ENCODE measurements around the gene ARSK.

ARSK gene

GRCh38 chr5:95524423-95524822 lies 30.5 kb upstream of the ARSK start:
- Histone ChIP-seq H3K4me3 (ENCODE audit: low read depth in 1 of 2, low read length in 2 of 2) (no peak overlapping the region), H3K4me2 (ENCODE audit: insufficient read depth, low read length) (no peak overlapping the region), H3K79me2 (ENCODE audit: insufficient read depth, low read length) (no peaks in the 10 kb centered on the region), H3K9me3 (ENCODE audit: insufficient read depth, low read length, severe bottlenecking) (no peaks in the 10 kb centered on the region), H3K27ac (ENCODE audit: low read length) (no peak overlapping the region), H3K36me3 (ENCODE audit: insufficient read depth, low read length) (peaks cover 86% of the 10 kb centered on the region), H3K9ac (ENCODE audit: low read depth, low read length) (no peak overlapping the region), H4K20me1 (ENCODE audit: insufficient read depth, low read length) (no peaks in the 10 kb centered on the region), H2AFZ (ENCODE audit: low read depth, low read length) (no peak overlapping the region), H3K4me1 (ENCODE audit: insufficient read depth, low read length) (no peaks in the 10 kb centered on the region), H3K27me3 (ENCODE audit: insufficient read depth, low read length, poor library complexity) (no peaks in the 10 kb centered on the region)
- TF ChIP-seq EZH2 (IDR thresholded peaks at IDR 0.05; ENCODE audit: borderline replicate concordance, low read depth, low read length, severe bottlenecking) (no peak), CTCF (IDR thresholded peaks at IDR 0.05; ENCODE audit: borderline replicate concordance, extremely low read depth, low read length, poor library complexity, severe bottlenecking) (no peak)
- no peak for ATAC-seq (ENCODE audit: insufficient read depth, low read depth)
- no peak for DNase-seq

- H3K27me3 ChIP-seq (ENCODE audit: insufficient read depth, low read length, poor library complexity): no peaks in the 10 kb centered on the region
- no peaks in the 10 kb centered on the region for H3K79me2 ChIP-seq (ENCODE audit: insufficient read depth, low read length)
- no peak overlapping the region for H3K9ac ChIP-seq (ENCODE audit: low read depth, low read length)
- no peaks in the 10 kb centered on the region for H3K4me1 ChIP-seq (ENCODE audit: insufficient read depth, low read length)
- H4K20me1 ChIP-seq (ENCODE audit: insufficient read depth, low read length): no peaks in the 10 kb centered on the region
- H2AFZ ChIP-seq (ENCODE audit: low read depth, low read length): no peak overlapping the region
- no peak overlapping the region for H3K4me3 ChIP-seq (ENCODE audit: low read depth in 1 of 2, low read length in 2 of 2)
- H3K9me3 ChIP-seq (ENCODE audit: insufficient read depth, low read length, severe bottlenecking): no peaks in the 10 kb centered on the region
- TF ChIP-seq CTCF (IDR thresholded peaks at IDR 0.05; ENCODE audit: borderline replicate concordance, extremely low read depth, low read length, poor library complexity, severe bottlenecking) (no peak), EZH2 (IDR thresholded peaks at IDR 0.05; ENCODE audit: borderline replicate concordance, low read depth, low read length, severe bottlenecking) (no peak)
- peaks cover 77% of the 10 kb centered on the region for H3K36me3 ChIP-seq (ENCODE audit: insufficient read depth, low read length)
- DNase-seq (no peak), ATAC-seq (ENCODE audit: insufficient read depth, low read depth) (no peak)
- H3K4me2 ChIP-seq (ENCODE audit: insufficient read depth, low read length): no peak overlapping the region
- H3K27ac ChIP-seq (ENCODE audit: low read length): no peak overlapping the region
These were observed 28.0 kb upstream of the ARSK start for GRCh38 chr5:95526871-95527270.

GRCh38 chr5:95528565-95528964 lies 26.3 kb upstream of the ARSK start:
- Histone ChIP-seq H4K20me1 (ENCODE audit: insufficient read depth, low read length) (no peaks in the 10 kb centered on the region), H2AFZ (ENCODE audit: low read depth, low read length) (no peak overlapping the region), H3K4me1 (ENCODE audit: insufficient read depth, low read length) (no peaks in the 10 kb centered on the region), H3K9ac (ENCODE audit: low read depth, low read length) (no peak overlapping the region), H3K36me3 (ENCODE audit: insufficient read depth, low read length) (peaks cover 70% of the 10 kb centered on the region), H3K4me3 (ENCODE audit: low read depth in 1 of 2, low read length in 2 of 2) (no peak overlapping the region), H3K9me3 (ENCODE audit: insufficient read depth, low read length, severe bottlenecking) (no peaks in the 10 kb centered on the region), H3K27ac (ENCODE audit: low read length) (no peak overlapping the region), H3K27me3 (ENCODE audit: insufficient read depth, low read length, poor library complexity) (no peaks in the 10 kb centered on the region), H3K79me2 (ENCODE audit: insufficient read depth, low read length) (no peaks in the 10 kb centered on the region), H3K4me2 (ENCODE audit: insufficient read depth, low read length) (no peak overlapping the region)
- ATAC-seq (ENCODE audit: insufficient read depth, low read depth) (no peak), DNase-seq (no peak)
- TF ChIP-seq EZH2 (IDR thresholded peaks at IDR 0.05; ENCODE audit: borderline replicate concordance, low read depth, low read length, severe bottlenecking) (no peak), CTCF (IDR thresholded peaks at IDR 0.05; ENCODE audit: borderline replicate concordance, extremely low read depth, low read length, poor library complexity, severe bottlenecking) (no peak)

- Histone ChIP-seq H3K4me2 (ENCODE audit: insufficient read depth, low read length) (no peak overlapping the region), H3K36me3 (ENCODE audit: insufficient read depth, low read length) (peaks cover 73% of the 10 kb centered on the region), H3K9ac (ENCODE audit: low read depth, low read length) (no peak overlapping the region), H3K4me3 (ENCODE audit: low read depth in 1 of 2, low read length in 2 of 2) (no peak overlapping the region), H3K27me3 (ENCODE audit: insufficient read depth, low read length, poor library complexity) (no peaks in the 10 kb centered on the region), H4K20me1 (ENCODE audit: insufficient read depth, low read length) (no peaks in the 10 kb centered on the region), H3K27ac (ENCODE audit: low read length) (no peak overlapping the region), H3K79me2 (ENCODE audit: insufficient read depth, low read length) (no peaks in the 10 kb centered on the region), H3K4me1 (ENCODE audit: insufficient read depth, low read length) (no peaks in the 10 kb centered on the region), H3K9me3 (ENCODE audit: insufficient read depth, low read length, severe bottlenecking) (no peaks in the 10 kb centered on the region), H2AFZ (ENCODE audit: low read depth, low read length) (no peak overlapping the region)
- DNase-seq (no peak), ATAC-seq (ENCODE audit: insufficient read depth, low read depth) (no peak)
- no peak for TF ChIP-seq EZH2 (IDR thresholded peaks at IDR 0.05; ENCODE audit: borderline replicate concordance, low read depth, low read length, severe bottlenecking)
- no peak for TF ChIP-seq CTCF (IDR thresholded peaks at IDR 0.05; ENCODE audit: borderline replicate concordance, extremely low read depth, low read length, poor library complexity, severe bottlenecking)
These were observed 24.5 kb upstream of the ARSK start for GRCh38 chr5:95530416-95530815.
